Stimulated activated naive B cell treated with anti-CD40 and anti-IgM and Interleukin-4, amounts not matched to agents 10 μg/mL and 1 μg/mL and 100 μg/mL, for 72 hours (primary cell): ENCODE data around the gene PLEKHH3.
A peak's percentile ranks its signal among the peaks of the same experiment; 100 is the strongest.
"Not testable (repeated sequence)": the region's sequence is repeated elsewhere in the genome, so short reads cannot be mapped to it uniquely, and the experiment has no call there.

Experiments
- ATAC-seq, 2 donors: fragments of 150-1000 bp; cut with Tn5 transposase; replicated peaks; 2 replicates each; pipeline ENCODE4 v1.10.0; 2021; ENCODE audit warnings: moderate library complexity in 1 of 2
- DNase-seq: peaks from one replicate; pipeline ENCODE4 v3.0.0; 2021
- H3K27ac Mint-ChIP-seq: one replicate; pipeline ENCODE4 v1.8.0; 2022; ENCODE audit warnings: mild to moderate bottlenecking, mixed read lengths
- H3K27me3 Mint-ChIP-seq, 2 donors: one replicate each; pipeline ENCODE4 v1.8.0; 2022; ENCODE audit warnings: mixed read lengths in 2 of 2
- H3K36me3 Mint-ChIP-seq, 2 donors: one replicate each; pipeline ENCODE4 v1.8.0; 2022; ENCODE audit warnings: mixed read lengths in 2 of 2, mild to moderate bottlenecking in 1 of 2
- H3K4me1 Mint-ChIP-seq, 2 donors: one replicate each; pipeline ENCODE4 v1.8.0; 2022; ENCODE audit warnings: mixed read lengths in 2 of 2, mild to moderate bottlenecking in 1 of 2
- H3K4me3 Mint-ChIP-seq, 2 donors: one replicate each; pipeline ENCODE4 v1.8.0; 2022; ENCODE audit warnings: mild to moderate bottlenecking in 2 of 2, mixed read lengths in 2 of 2, moderate library complexity in 1 of 2
- H3K9me3 Mint-ChIP-seq, 2 donors: one replicate each; pipeline ENCODE4 v1.8.0; 2022; ENCODE audit warnings: mixed read lengths in 2 of 2, mild to moderate bottlenecking in 1 of 2

The PLEKHH3 gene

GRCh38 chr17:42657824-42658588 is 18.8 kb downstream of the PLEKHH3 start:
- Mint-ChIP-seq H3K27ac (peak overlapping the region; percentile 77), H3K27me3 (peaks cover 28 to 37% of the 10 kb centered on the region in 2 donors), H3K36me3 (peaks cover 2 to 15% of the 10 kb centered on the region in 2 donors), H3K9me3 (peaks cover 0 to 5% of the 10 kb centered on the region in 2 donors), H3K4me3 (peak overlapping the region; percentile 38 to 92), H3K4me1 (peaks cover 26 to 62% of the 10 kb centered on the region in 2 donors)
- ATAC-seq (no peak), DNase-seq (no peak)

DNA sequence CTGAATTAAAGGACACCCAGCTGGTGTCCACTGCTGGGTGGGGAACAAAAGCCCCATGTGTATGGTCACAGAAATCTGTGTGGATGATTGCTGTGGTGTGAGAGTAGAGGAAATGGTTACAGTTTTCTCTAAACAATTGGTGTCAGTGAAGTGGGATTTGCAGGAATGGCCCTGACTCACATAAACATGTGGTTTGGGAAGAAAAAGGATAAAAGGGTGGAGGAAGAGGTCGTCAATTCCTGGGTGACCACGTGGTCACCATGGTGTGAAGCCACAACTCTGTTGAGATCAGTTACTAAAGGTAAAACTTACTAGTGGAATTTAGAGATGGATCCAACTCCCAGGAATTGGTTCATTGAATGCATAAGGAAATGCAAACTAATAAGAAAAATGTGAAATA is 21.3 kb downstream of the PLEKHH3 start:
- peaks cover 37 to 51% of the 10 kb centered on the region in 2 donors for H3K27me3 Mint-ChIP-seq
- no peak overlapping the region for H3K4me3 Mint-ChIP-seq
- H3K27ac Mint-ChIP-seq: no peak overlapping the region
- peaks cover 26 to 62% of the 10 kb centered on the region in 2 donors for H3K4me1 Mint-ChIP-seq
- ATAC-seq (no peak), DNase-seq (no peak)
- peaks cover 2 to 3% of the 10 kb centered on the region in 2 donors for H3K36me3 Mint-ChIP-seq
- peaks cover 0 to 5% of the 10 kb centered on the region in 2 donors for H3K9me3 Mint-ChIP-seq

DNA sequence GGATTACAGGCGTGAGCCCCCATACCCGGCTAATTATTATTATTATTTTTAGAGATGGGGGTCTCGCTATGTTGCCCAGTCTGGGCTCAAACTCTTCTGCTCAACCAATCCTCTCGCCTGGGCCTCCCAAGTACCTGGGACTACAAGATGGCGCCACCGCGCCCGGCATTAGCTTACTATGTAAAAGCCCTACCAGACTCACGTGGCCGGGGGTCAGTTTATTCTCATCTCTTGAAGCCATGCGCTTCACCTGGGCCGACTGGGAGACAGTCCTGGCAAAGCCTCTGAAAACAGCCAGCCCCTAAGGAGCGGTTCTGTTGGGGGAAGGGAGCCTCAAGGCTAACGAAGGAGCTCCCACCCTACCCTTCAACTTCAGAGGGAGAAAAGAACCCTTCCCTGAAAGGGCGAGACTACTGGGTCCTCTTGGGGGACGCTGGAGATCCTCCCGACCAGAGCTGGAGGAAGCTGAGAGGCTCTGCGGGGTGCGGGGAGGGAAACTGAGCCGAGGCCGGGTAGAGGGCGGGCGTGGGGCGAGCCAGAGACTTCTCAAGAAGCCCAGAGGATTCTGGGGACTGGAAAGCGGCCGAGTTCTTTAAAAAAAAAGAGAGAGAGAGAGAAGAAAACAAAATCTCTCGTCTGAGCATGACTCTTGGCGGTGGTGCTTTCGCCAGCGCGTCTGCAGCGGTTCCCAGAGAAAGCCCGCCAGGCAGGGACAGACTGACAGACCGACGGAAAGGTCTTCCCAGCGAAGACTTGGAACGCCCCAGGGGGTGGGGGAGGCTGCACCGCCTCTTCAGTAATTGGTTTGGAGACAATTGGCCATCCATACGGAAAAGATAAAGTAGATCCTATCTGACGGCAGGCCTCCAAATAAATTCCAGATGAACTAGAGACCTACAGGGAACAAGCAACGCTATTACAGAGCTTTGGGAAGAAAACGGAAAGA is 23.3 kb downstream of the PLEKHH3 start:
- H3K9me3 Mint-ChIP-seq: peaks cover 1 to 5% of the 10 kb centered on the region in 2 donors
- H3K27ac Mint-ChIP-seq: peak overlapping the region; percentile 9
- peaks cover 38 to 70% of the 10 kb centered on the region in 2 donors for H3K27me3 Mint-ChIP-seq
- H3K36me3 Mint-ChIP-seq: no peaks in the 10 kb centered on the region
- DNase-seq (no peak), ATAC-seq (no peak)
- peaks cover 23 to 45% of the 10 kb centered on the region in 2 donors for H3K4me1 Mint-ChIP-seq
- H3K4me3 Mint-ChIP-seq: peak overlapping the region; percentile 61 to 74

DNA sequence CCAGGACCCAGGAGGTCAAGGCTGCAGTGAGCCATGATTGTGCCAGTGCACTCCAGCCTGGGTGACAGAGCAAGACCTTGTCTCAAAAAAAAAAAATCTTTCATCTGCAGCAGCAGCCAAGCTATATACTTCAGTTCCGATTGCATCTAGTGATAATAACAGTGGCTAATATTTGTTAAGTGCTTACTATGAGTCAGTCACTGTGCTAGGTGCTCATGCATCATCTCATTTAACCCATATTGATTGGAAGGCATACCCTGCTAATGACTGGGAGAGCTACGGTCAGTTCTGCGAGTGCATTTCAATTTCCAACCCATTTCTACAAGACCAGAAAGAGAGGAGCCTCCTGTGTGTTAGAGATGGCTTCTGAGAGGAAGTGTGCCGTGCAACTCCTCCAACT is 25.4 kb downstream of the PLEKHH3 start:
- Mint-ChIP-seq H3K27me3 (peaks cover 41 to 74% of the 10 kb centered on the region in 2 donors), H3K27ac (no peak overlapping the region), H3K36me3 (no peaks in the 10 kb centered on the region)

DNA sequence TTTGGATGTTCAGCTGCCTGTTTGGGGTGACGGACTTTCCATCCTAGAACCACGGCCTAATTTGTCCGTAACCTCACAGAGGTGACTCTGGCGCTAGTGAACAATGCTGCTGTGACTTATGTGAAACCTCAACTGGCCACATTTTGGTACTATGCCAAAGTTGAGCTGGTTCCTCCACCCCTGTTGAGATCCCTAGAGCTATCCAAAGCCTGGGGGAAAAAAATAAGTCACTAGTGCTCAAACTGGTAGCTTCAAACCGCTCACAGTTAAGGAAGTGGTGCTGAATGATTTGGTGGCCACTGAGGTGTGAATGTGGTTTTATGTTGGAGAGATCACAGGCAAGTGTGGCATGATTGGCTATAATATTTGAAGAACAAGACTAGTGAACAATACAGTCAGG is 29.0 kb downstream of the PLEKHH3 start:
- peaks cover 0 to 1% of the 10 kb centered on the region in 2 donors for H3K9me3 Mint-ChIP-seq
- H3K36me3 Mint-ChIP-seq: no peaks in the 10 kb centered on the region
- H3K27me3 Mint-ChIP-seq: peaks cover 30 to 54% of the 10 kb centered on the region in 2 donors
- DNase-seq (peak; percentile 21), ATAC-seq (peak; percentile 76 to 88)
- H3K27ac Mint-ChIP-seq: no peak overlapping the region
- H3K4me1 Mint-ChIP-seq: peaks cover 9% of the 10 kb centered on the region in 2 donors
- no peak overlapping the region for H3K4me3 Mint-ChIP-seq

More for the DNA sequence above, 25.4 kb downstream of the PLEKHH3 start:
- DNase-seq (no peak), ATAC-seq (no peak)
- Mint-ChIP-seq H3K9me3 (peaks cover 0 to 1% of the 10 kb centered on the region in 2 donors), H3K4me3 (no peak overlapping the region), H3K4me1 (peaks cover 25 to 40% of the 10 kb centered on the region in 2 donors)

DNA sequence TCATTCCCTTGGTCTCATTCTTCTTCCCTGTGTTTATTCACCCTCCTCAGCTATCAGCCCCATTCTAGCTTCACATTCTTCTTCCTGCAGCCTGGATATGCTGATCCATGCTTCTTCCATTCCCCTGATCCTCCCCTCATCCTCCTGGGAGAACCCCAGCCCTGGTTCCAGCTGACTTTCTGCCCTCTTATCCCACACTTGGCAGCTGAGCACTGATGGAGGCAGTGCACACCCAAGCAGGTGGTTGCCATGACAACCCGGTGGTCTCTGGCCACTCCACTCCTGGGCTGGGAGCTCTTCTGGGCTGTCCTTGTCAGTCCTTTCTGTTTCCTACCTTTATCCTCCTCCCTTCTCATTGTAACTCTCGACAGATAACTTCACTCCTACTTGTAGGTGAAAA is 34.5 kb downstream of the PLEKHH3 start:
- DNase-seq: no peak
- no peaks in the 10 kb centered on the region for H3K9me3 Mint-ChIP-seq

DNA sequence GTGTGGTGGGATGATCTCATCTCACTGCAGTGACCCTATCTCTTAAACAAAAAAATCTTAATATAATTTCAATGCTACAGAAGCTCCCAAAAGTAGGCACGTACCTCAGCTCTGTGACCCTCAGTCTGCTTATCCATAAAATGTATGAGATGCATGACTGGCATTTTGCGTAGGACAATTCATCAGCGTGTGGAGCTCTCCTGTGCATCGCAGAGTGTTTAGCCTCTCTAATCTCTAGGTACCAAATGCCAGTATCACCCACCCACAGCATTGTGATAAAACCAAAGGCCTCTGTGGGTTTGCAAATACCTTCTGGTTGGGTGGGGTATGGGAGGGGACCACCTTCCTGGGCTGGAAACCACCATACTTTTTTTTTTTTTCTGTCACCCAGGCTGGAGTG is 36.7 kb downstream of the PLEKHH3 start:
- Mint-ChIP-seq H3K27ac (no peak overlapping the region), H3K36me3 (no peaks in the 10 kb centered on the region), H3K4me3 (no peak overlapping the region), H3K9me3 (no peaks in the 10 kb centered on the region), H3K4me1 (no peaks in the 10 kb centered on the region), H3K27me3 (peaks cover 14 to 17% of the 10 kb centered on the region in 2 donors)
- DNase-seq: no peak
- ATAC-seq: no peak

More for the DNA sequence above, 34.5 kb downstream of the PLEKHH3 start:
- Mint-ChIP-seq H3K36me3 (no peaks in the 10 kb centered on the region), H3K4me3 (no peak overlapping the region), H3K27ac (no peak overlapping the region), H3K4me1 (no peaks in the 10 kb centered on the region), H3K27me3 (peaks cover 18 to 26% of the 10 kb centered on the region in 2 donors)
- ATAC-seq: no peak

DNA sequence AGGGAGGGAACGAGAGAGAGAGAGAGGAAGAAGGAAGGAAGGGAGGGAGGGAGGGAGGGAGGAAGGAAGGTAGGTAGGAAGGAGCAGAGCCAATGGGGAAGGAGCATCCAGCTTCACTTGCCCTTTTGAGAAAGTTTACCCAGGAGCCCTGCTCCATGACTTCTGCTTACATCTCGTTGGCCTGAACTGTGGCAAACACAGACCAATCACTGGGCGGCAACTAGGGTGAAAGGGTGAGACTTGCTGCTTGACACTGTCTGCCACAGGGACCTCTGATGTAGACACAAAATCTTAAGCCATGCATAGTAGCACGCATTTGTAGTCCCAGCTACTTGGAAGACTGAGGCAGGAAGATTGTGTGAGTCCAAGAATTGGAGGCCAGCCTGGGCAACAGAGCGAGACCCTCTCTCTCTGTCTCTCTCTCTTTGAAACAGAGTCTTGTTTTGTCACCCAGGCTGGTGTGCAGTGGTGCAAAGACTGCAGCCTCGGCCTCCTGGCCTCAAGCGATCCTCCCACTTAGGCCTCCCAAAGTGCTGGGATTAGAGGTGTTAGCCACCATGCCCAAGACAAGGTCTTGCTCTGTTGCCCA is 37.2 kb downstream of the PLEKHH3 start:
- no peaks in the 10 kb centered on the region for H3K36me3 Mint-ChIP-seq
- H3K4me3 Mint-ChIP-seq: no peak overlapping the region
- H3K4me1 Mint-ChIP-seq: no peaks in the 10 kb centered on the region
- ATAC-seq (no peak), DNase-seq (no peak)
- H3K27me3 Mint-ChIP-seq: peaks cover 13 to 16% of the 10 kb centered on the region in 2 donors
- H3K27ac Mint-ChIP-seq: no peak overlapping the region
- H3K9me3 Mint-ChIP-seq: no peaks in the 10 kb centered on the region

GRCh38 chr17:42632949-42633444 is 43.8 kb downstream of the PLEKHH3 start:
- no peak for DNase-seq
- H3K27me3 Mint-ChIP-seq: peaks cover 0 to 4% of the 10 kb centered on the region in 2 donors
- H3K4me3 Mint-ChIP-seq: no peak overlapping the region
- no peak overlapping the region for H3K27ac Mint-ChIP-seq
- no peak for ATAC-seq
- H3K36me3 Mint-ChIP-seq: no peaks in the 10 kb centered on the region
- H3K4me1 Mint-ChIP-seq: no peaks in the 10 kb centered on the region
- H3K9me3 Mint-ChIP-seq: no peaks in the 10 kb centered on the region

DNA sequence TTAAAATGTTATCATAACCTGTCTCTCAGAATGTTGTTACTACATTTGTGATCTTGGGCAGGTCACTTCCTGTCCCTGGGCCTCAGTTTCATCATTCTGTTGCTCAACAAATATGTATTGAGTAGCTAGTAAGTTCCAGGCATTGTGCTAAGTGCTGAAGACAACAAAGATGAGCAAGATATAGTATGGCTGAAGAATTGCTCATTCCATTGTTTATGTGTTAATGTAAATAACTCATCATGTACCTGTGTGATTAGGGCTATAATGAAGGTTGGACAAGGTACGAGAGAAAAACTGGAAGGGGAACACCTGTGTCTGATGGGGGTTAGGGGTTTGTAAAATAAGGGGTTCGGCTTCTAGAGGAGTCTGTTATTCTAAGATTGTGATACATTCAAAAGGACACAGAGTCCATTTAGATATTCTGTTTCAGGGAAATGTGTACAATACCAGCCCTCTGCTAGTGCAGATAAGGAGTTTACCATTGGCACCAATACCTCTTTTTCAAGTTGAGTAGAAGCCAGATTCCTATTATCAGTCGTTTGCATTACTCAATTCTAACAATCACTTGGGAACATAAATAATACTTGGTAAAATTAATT is 47.3 kb downstream of the PLEKHH3 start:
- Mint-ChIP-seq H3K9me3 (no peaks in the 10 kb centered on the region), H3K4me3 (no peak overlapping the region), H3K4me1 (no peaks in the 10 kb centered on the region), H3K27ac (no peak overlapping the region), H3K36me3 (no peaks in the 10 kb centered on the region), H3K27me3 (peaks cover 4 to 8% of the 10 kb centered on the region in 2 donors)
- DNase-seq (no peak), ATAC-seq (no peak)

- not testable (repeated sequence) for H3K27me3 Mint-ChIP-seq, H3K4me3 Mint-ChIP-seq, H3K9me3 Mint-ChIP-seq, H3K36me3 Mint-ChIP-seq, DNase-seq, H3K27ac Mint-ChIP-seq, H3K4me1 Mint-ChIP-seq, ATAC-seq
These were observed 49.6 kb downstream of the PLEKHH3 start for GRCh38 chr17:42627032-42627764.

- peaks cover 0 to 8% of the 10 kb centered on the region in 2 donors for H3K27me3 Mint-ChIP-seq
- no peaks in the 10 kb centered on the region for H3K36me3 Mint-ChIP-seq
- H3K27ac Mint-ChIP-seq: no peak overlapping the region
- no peaks in the 10 kb centered on the region for H3K9me3 Mint-ChIP-seq
- peaks cover 3 to 5% of the 10 kb centered on the region in 2 donors for H3K4me1 Mint-ChIP-seq
- no peak overlapping the region for H3K4me3 Mint-ChIP-seq
- DNase-seq (no peak), ATAC-seq (no peak)
These were observed 52.8 kb downstream of the PLEKHH3 start for GRCh38 chr17:42623732-42624596.
